Brain microvascular endothelial cell (primary cell): ENCODE measurements around the gene LAMC1.
A peak's percentile ranks its signal among the peaks of the same experiment; 100 is the strongest.
"Not testable (repeated sequence)": the region's sequence is repeated elsewhere in the genome, so short reads cannot be mapped to it uniquely, and the experiment has no call there.

Experiments used
- DNase-seq: peaks from one replicate; pipeline ENCODE4 v3.0.0-alpha.2; 2020
- H3K27ac ChIP-seq: fragments of 250-450 bp; sonication (Bioruptor Pico); 2 replicates; pipeline ENCODE4 v1.5.1; 2020; ENCODE audit warnings: mild to moderate bottlenecking, moderate library complexity
- H3K27me3 ChIP-seq: fragments of 250-450 bp; sonication (Bioruptor Pico); replicated peaks from 2 replicates; pipeline ENCODE4 v1.5.1; 2020; ENCODE audit warnings: mild to moderate bottlenecking
- H3K36me3 ChIP-seq: fragments of 250-450 bp; sonication (Bioruptor Pico); replicated peaks from 2 replicates; pipeline ENCODE4 v1.5.1; 2020; ENCODE audit warnings: mild to moderate bottlenecking
- H3K4me3 ChIP-seq: 2 replicates; pipeline ENCODE4 v1.5.1; 2011; ENCODE audit warnings: low read depth, mild to moderate bottlenecking, control low read depth, low read length, moderate library complexity
- in situ Hi-C: cut with HindIII; loops from 2 replicates; pipeline ENCODE4 v1.10.0; 2017; ENCODE audit warnings: low sequenced_read_pairs, low pct_ligation_motif_present
- TF ChIP-seq, protein P1 (sequence below): IDR thresholded peaks from 2 replicates; pipeline ENCODE4 v1.5.1; 2011; ENCODE audit warnings: low read depth, mild to moderate bottlenecking, moderate library complexity, low read length, control low read depth, inconsistent platforms; ENCODE audit errors: missing control alignments

LAMC1 gene

DNA sequence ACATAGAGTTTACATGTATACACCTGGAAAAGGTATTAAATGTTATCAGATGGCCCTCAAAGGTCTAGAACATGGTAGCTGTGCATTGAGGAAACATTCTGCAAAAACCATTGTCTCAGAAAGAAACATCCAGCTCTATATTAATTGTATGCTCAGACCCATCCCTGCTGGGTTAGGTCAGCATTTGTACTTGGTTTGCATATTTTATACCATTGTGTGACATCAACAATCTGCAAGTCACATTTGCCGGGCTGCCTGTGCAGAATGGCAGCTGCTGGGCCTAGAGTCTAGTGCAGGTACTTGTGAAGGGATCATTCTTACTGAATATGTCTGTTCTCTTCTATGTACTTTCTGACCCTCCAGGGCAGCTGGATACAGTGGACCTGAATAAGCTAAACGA lies 119.0 kb downstream of the LAMC1 start:
- TF ChIP-seq, protein P1, sequence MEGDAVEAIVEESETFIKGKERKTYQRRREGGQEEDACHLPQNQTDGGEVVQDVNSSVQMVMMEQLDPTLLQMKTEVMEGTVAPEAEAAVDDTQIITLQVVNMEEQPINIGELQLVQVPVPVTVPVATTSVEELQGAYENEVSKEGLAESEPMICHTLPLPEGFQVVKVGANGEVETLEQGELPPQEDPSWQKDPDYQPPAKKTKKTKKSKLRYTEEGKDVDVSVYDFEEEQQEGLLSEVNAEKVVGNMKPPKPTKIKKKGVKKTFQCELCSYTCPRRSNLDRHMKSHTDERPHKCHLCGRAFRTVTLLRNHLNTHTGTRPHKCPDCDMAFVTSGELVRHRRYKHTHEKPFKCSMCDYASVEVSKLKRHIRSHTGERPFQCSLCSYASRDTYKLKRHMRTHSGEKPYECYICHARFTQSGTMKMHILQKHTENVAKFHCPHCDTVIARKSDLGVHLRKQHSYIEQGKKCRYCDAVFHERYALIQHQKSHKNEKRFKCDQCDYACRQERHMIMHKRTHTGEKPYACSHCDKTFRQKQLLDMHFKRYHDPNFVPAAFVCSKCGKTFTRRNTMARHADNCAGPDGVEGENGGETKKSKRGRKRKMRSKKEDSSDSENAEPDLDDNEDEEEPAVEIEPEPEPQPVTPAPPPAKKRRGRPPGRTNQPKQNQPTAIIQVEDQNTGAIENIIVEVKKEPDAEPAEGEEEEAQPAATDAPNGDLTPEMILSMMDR = no peak
- Histone ChIP-seq H3K36me3 (peaks cover 58% of the 10 kb centered on the region), H3K27me3 (no peaks in the 10 kb centered on the region), H3K27ac (no peak overlapping the region), H3K4me3 (no peak overlapping the region)
- DNase-seq = no peak
- in situ Hi-C loops = no loop called here

DNA sequence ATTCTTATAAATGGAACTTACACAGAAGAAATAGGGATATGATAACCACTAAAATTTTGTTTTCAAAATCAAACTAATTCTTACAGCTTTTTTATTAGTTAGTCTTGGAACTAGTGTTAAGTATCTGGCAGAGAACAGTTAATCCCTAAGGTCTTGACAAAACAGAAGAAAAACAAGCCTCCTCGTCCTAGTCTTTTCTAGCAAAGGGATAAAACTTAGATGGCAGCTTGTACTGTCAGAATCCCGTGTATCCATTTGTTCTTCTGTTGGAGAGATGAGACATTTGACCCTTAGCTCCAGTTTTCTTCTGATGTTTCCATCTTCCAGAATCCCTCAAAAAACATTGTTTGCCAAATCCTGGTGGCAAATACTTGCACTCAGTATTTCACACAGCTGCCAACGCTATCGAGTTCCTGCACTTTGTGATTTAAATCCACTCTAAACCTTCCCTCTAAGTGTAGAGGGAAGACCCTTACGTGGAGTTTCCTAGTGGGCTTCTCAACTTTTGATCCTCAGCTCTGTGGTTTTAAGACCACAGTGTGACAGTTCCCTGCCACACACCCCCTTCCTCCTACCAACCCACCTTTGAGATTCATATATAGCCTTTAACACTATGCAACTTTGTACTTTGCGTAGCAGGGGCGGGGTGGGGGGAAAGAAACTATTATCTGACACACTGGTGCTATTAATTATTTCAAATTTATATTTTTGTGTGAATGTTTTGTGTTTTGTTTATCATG lies 120.5 kb downstream of the LAMC1 start:
- TF ChIP-seq, protein P1 = no peak
- Histone ChIP-seq H3K27ac (no peak overlapping the region), H3K4me3 (no peak overlapping the region), H3K27me3 (no peaks in the 10 kb centered on the region), H3K36me3 (peaks cover 46% of the 10 kb centered on the region)
- no peak for DNase-seq
- in situ Hi-C loops = no loop called here

DNA sequence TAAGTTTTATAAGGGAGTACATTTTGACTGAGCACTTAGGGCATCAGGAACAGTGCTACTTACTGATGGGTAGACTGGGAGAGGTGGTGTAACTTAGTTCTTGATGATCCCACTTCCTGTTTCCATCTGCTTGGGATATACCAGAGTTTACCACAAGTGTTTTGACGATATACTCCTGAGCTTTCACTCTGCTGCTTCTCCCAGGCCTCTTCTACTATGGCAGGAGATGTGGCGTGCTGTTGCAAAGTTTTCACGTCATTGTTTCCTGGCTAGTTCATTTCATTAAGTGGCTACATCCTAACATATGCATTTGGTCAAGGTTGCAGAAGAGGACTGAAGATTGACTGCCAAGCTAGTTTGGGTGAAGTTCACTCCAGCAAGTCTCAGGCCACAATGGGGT lies 121.5 kb downstream of the LAMC1 start:
- Histone ChIP-seq H3K27me3 (no peaks in the 10 kb centered on the region), H3K4me3 (no peak overlapping the region), H3K36me3 (peaks cover 40% of the 10 kb centered on the region), H3K27ac (no peak overlapping the region)
- TF ChIP-seq, protein P1 = no peak
- DNase-seq = no peak
- in situ Hi-C loops = no loop called here

DNA sequence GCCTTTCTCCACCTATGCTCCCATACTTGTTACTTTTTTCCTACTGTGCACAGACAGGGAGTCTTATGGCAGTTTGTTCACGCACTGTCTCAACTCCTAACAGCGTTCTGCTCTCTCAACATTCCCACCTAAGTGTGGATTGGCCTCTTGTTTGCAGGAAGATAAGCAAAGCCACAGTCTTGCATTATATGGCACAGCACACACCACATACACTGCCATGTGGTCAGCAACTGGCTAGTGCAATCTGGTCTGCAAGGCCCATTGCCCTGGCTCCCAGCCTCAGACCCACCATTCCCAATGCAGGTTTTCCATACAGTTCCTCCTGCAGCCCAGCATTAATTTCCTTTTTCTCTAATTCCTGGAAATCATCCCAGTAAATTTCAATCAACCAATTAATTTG lies 124.5 kb downstream of the LAMC1 start:
- no peak overlapping the region for H3K4me3 ChIP-seq
- TF ChIP-seq, protein P1 = no peak
- peaks cover 22% of the 10 kb centered on the region for H3K36me3 ChIP-seq
- no peak overlapping the region for H3K27ac ChIP-seq
- no peak for DNase-seq
- in situ Hi-C loops = no loop called here
- H3K27me3 ChIP-seq = no peaks in the 10 kb centered on the region

DNA sequence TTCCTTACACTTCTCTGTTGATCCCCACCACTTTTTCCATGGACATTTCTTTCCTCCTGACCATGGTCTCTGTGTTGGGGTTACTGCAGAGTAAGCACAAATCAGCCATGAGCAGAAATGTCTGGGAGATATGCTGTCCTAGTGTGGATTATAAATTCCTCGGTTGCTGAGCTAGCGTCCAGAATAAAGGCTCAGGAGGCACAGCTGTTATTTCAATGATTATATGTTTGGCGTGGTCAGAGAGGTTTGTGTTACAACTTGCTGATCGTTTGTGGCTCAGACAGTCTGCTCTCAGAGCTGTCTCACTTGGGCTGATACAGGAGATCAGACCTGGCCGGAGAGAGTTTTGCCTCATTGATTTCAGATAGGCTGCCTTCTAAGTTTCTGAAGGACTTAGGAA lies 125.4 kb downstream of the LAMC1 start:
- H3K36me3 ChIP-seq = peaks cover 13% of the 10 kb centered on the region
- in situ Hi-C loops = no loop called here
- H3K4me3 ChIP-seq = no peak overlapping the region
- TF ChIP-seq, protein P1 = no peak
- peak overlapping the region; percentile 18 for H3K27ac ChIP-seq
- DNase-seq = peak; percentile 70
- H3K27me3 ChIP-seq = no peaks in the 10 kb centered on the region

GRCh38 chr1:183149273-183149672 lies 126.1 kb downstream of the LAMC1 start:
- Histone ChIP-seq H3K27me3 (no peaks in the 10 kb centered on the region), H3K4me3 (no peak overlapping the region), H3K27ac (no peak overlapping the region), H3K36me3 (peaks cover 6% of the 10 kb centered on the region)
- in situ Hi-C loops = no loop called here
- no peak for DNase-seq
- TF ChIP-seq, protein P1 = no peak

DNA sequence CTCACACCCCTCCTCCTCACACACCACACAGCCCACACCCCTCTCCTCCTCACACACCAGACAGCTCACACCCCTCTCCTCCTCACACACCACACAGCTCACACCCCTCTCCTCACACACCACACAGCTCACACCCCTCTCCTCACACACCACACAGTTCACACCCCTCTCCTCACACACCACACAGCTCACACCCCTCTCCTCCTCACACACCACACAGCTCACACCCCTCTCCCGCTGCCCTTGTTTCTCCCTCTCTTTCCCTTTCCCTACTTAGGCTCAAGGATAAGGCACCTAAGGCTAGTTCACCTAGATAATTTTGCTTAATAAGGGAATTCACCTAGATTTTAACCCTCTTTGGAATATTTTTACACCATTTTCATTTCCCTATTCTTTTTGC lies 126.8 kb downstream of the LAMC1 start:
- H3K27me3 ChIP-seq, H3K27ac ChIP-seq, in situ Hi-C loops, DNase-seq, H3K36me3 ChIP-seq, H3K4me3 ChIP-seq: not testable (repeated sequence)
